HTR-8/SVneo (cell line): ENCODE results near the gene IFFO2.

ENCODE experiments used
- DNase-seq: peaks from one replicate; pipeline ENCODE4 v3.0.0; 2011; ENCODE audit warnings: low spot score, mixed read lengths; ENCODE audit not compliant: insufficient read length
- FAIRE-seq: peaks from 2 replicates; lab custom pipeline; 2011; peaks lifted over from hg19 to GRCh38; lab: Jason Lieb, UNC

The IFFO2 gene

DNA sequence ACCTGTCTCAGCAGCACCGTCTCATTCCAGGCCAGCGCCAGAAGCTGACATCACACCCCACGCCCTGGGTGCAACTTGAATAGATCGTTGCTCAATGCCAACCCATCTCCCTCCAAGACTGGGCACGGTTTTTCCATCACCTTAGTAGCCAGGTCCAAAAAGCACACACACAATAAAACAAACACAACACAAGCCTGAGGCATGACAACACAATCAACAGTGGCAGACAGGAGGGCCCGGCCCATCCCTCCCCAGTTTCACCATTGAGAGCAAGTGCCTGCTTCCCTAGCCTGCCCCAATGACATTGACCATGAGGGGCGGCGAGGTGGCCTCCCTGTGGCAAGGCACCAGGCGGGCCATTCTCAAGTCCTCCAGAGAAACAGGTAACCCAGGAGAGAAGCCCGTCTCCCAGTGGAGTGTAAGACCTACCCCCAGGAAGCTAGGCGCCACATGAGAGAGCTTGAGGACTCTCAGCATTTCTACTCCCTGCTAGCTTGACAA, 2.7 kb downstream of the IFFO2 start:
- no peak for FAIRE-seq
- DNase-seq, result no peak

GRCh38 chr1:18951818-18952391, 4.6 kb downstream of the IFFO2 start:
- FAIRE-seq (no peak), DNase-seq (no peak)

DNA sequence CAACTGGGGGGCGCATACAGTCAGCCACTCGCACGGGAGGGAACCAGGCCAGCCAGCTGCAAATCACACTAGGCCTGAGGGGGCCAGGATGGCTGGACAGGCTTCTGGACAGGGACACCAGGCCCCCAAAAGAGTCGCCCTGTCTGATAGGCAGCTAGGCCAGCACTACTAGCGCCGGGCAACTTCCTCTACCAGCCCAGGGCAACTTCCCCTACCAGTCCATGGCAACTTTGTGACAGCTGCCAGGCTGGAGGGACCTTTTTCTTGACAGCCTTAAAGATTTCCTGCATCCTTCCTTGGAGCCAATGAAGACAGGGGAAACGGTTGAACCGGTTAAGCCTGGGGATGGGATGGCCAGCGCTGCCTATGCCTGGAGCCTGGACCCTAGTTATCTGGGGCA, 5.1 kb downstream of the IFFO2 start:
- FAIRE-seq (no peak), DNase-seq (no peak)

DNA sequence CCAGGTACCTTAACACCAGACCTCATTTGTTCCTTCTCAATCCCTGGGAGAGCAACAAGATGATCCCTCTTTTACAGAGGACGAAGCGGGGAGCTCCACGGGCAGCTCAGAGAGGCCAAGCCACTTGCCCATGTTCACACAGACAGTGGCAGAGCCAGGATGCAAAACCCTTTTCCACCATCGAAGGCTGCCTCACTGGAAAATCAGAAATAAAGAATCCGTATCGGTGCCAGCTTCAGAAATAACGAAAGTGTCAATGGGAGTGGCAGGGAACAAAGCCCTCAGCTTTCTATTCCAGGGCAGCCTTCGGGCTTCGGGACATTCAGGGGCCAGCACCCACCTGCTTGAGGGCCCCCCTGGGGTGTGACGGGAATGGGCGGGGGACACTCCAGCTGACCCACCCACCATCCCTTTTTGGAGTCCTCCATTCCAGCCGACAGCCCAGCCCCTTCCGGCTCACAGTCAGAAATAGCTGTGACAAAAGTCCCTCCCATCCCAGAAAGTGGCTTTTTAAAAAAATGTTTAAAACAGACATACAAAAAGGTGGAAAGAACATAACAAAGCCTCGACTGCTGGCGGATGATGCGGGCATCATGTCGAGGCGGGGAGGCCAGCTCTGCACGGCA, 6.0 kb downstream of the IFFO2 start:
- DNase-seq, result no peak
- no peak for FAIRE-seq

DNA sequence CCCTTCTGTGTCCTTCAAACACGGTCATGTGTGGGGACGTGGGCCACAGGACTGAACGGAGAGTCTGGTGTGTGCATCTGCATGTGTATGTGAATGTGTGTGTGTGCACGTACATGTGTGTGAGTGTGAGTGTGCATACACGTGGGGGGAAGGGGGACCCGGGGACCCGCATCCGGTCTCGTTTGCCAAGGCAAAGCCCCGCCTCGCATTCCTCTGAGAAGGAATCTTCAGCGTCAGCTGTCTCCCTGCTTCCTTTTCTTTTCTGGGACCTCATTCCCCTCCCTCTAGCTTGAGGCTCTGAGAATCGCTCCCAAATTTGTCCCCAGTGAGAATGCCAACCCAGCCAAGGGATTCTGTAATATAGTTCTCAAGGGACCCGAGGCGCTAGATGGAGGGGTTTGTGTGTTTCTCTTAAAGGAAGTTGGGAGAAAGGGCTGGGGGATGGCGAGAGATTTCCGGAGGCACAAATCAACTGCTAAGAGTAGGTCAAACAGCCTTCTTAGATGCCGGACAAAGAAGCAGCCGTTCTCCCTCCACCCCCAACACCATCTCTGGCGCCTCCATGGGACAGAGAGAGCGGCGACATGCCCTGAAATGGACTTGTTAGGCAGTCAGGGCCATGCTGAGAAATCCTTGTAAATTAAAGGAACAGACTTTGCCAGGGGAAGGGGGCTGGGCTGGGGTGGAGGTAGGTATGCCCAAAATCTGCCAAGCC, 6.6 kb downstream of the IFFO2 start:
- FAIRE-seq, result peak; percentile 57

DNA sequence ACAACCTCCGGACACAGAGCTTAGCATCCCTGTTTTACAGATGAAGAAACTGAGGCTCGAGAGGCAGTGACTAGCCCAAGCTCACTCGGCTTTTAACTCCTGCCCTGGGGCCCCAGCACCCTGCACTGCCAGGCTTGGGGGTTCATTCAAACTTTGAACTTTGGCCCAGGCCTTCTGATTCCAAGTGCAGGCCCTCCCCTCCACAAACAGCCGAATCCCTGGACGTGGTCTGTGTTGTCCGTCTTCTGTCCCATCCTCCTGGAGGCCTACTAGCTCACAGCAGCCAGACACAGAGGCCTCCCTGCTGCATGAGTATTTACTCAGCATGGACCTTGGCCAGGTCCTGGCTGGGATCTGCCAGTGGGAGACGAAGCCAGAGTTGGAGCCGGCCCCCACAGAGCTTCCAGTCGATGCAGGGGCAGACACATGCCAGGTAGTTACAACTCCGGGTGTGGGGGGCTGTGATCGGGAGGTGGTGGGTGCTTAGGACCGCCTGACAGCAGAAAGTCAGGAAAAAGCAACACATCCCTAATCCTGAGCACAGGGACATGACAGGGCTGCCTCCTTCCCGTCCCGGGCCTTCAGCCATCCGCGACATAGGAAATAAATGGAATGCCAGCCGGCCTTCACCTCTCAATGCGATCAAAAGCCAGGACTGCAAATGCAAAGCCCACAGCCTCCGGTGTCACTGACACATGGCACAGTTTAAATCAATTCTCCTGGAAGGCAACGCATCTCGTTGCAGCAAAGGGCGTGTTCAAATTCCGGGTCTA, 7.4 kb downstream of the IFFO2 start:
- FAIRE-seq, result no peak
- no peak for DNase-seq

More for the DNA sequence above, 6.6 kb downstream of the IFFO2 start:
- no peak for DNase-seq

- DNase-seq, result no peak
- FAIRE-seq, result no peak
These were observed 8.2 kb downstream of the IFFO2 start for GRCh38 chr1:18948048-18948912.

DNA sequence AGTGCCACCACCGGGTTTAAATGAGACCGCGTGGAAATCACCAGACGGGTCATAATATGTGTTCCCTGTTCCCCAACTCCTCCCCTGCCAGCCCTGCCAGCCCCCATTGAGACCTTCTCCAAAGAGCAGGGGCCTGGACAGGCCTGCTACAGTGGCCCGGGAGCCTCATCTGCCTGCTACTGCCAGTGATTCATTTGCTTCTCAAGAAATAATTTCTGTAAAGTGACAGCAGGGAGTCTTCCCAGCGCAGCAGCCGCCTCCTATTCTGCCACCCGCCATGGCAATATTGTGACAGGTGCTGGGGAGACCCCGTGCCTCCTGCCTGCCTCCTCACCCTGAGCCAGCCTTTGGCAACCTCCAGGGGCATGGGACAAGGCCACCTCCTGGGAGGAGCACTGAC, 8.9 kb downstream of the IFFO2 start:
- DNase-seq (no peak), FAIRE-seq (no peak)

DNA sequence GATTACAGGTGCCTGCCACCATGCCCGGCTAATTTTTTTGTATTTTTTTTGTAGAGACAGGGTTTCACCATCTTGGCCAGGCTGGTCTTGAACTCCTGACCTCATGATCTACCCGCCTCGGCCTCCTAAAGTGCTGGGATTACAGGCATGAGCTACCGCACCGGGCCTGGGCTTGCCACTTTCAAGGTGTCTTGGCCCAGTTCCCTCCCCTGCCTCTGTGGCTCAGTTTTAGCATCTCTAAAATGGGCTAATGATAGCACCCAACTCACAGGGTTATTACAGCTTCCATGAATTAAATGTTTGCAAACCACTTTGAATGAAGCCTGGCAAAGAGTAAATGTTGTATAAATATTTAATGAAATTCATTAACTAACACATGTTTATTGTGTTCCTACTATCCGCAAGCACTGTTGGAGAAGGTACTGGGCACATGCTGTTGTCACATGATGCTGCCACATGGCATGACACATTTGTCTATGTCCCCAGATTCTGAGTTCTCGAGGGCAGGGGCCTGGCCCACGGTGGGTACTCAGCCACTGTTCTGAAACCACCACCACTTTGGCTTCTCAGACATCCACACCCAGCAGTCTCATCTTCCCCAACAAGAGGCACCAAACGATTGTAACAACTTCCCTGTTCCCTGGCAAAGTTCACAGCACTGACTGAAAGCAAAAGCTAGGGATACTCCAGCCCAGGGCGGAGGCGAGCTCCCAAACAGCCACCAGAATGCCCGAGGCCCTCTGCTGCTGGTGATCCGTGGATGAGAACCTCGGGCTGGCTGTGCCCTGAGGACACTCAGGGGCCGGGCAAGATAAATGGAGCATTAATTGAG, 9.7 kb downstream of the IFFO2 start:
- DNase-seq (no peak), FAIRE-seq (no peak)

GRCh38 chr1:18945401-18945849, 11.1 kb downstream of the IFFO2 start:
- DNase-seq (no peak), FAIRE-seq (no peak)

DNA sequence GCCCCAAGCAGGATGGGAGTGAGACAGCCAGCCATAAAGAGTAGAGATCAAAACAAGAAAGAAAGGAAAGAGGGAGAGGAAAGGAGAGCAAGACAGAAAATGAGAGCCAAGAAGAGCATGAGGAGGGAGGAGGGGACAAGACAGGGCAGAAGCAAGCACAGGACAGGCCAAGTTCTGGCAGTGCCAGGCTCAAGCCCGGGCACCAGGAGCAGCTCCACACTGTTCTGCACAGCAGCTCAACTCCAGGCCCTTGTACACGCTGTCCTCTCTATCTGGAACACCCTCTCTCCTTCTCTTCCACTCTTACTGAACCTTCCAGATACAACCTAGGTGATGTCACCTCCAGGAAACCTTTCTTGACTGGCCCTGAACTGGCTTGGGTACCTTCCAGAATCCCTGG, 11.7 kb downstream of the IFFO2 start:
- FAIRE-seq (no peak), DNase-seq (no peak)

DNA sequence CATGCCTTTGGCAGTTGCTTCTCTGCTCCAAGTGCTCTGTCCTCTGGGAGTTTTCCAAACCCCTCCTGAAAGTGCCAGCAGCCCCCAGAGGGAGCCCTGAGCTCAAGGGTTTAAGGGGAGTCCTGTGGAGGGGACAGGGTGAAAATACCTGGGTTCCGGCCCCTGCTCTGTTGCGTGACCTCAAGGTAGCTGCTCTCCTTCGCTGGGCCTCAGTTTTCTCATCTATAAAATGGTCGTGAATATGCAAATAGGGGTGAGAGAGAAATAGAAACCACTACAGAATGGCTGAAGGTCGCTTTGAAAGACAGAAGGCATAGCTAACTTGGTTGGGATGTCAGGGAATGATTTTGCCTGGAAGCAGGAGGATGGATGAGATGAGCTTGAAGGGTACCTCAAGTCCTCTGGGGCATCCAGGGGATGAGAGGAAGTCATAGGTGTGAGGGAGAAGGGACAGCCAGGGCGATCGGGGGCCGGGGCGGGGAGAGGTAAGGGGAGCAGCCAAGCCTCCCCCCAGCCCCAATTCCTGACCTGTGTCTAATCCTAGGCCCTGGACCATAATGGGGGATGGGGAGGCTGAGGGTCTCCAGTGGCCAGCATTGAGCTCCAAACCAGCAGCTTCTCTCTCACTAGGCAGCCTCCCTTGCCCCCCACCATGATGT, 12.4 kb downstream of the IFFO2 start:
- DNase-seq (no peak), FAIRE-seq (no peak)

DNA sequence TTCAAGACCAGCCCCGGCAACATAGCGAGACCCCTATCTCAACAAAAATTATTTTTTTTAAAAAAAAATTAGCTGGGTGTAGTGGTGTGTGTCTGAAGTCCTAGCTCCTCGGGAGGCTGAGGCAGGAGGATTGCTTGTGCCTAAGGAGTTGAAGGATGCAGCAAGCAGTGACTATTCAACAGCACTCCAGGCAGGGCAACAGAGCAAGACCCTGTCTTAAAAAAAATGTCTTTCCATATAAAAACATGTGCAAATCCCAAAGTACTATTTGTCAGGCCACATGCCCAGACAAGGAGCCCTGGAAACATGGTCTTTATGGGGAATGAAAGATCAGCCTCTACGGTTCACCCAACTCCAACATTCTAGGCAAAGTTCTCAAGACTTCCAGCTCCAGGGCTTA, 13.3 kb downstream of the IFFO2 start:
- no peak for DNase-seq
- no peak for FAIRE-seq

DNA sequence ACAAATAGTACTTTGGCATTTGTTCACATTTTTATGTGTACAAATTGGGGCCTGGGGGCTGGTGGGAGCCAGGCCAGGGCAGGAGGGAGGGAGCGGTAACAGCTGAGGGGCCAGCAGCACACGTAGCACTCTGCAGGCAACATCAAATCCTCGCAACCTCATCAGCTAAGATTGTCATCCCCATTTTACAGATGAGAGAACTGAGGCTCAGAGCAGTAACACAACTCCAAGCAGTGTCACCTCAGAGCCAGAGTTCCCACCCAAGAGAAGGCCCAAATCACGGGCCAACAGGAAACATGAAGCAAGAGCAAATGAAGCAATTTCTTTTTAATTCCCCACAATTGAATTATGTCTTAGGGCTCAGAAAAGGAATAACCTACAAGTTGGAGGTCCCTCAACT, 14.1 kb downstream of the IFFO2 start:
- FAIRE-seq, result no peak

DNA sequence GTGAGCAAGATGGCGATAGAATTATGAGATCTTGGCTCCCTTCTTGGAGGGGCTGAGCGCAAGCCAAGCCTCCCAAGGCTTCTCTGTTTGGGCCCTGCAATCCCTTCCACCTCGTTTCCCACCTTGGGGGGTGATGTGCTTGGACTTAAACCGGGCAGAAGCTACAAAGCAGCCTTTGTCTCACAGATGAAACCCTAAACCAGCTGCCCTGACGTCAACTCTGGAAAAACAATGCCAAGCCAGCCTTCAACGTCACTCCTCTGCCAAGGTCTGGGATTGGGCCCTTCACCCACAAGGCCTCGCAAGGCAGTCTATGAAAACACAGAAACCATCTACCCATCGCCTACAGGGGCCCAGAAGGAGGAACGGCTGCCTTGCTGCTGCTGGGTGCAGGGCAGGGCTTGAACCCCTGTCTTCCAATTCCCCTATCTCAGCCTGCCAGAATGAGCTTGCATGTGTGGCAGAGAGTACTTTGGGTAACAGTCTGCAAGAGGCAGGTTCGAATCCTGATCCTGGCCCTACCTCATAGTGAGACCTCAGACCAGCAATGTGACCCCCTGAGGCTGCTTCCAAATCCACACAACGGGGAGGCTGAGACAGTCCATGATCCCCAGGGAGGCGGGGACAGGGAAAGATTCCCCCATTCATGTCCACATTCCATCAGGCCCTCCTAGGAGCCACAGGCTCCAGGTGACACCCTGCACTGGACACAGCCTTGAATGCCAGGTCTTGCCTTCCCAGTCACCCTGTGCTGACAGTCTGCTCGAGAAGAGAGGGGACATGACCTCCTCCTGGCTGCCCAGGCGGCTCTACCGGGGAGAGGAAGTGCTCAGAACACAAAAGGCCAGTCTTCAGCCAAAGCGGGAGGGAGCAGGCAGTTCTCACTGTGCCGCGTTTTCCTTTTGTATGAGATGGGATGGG, 15.0 kb downstream of the IFFO2 start:
- FAIRE-seq (no peak), DNase-seq (no peak)

More for the DNA sequence above, 14.1 kb downstream of the IFFO2 start:
- DNase-seq, result no peak

DNA sequence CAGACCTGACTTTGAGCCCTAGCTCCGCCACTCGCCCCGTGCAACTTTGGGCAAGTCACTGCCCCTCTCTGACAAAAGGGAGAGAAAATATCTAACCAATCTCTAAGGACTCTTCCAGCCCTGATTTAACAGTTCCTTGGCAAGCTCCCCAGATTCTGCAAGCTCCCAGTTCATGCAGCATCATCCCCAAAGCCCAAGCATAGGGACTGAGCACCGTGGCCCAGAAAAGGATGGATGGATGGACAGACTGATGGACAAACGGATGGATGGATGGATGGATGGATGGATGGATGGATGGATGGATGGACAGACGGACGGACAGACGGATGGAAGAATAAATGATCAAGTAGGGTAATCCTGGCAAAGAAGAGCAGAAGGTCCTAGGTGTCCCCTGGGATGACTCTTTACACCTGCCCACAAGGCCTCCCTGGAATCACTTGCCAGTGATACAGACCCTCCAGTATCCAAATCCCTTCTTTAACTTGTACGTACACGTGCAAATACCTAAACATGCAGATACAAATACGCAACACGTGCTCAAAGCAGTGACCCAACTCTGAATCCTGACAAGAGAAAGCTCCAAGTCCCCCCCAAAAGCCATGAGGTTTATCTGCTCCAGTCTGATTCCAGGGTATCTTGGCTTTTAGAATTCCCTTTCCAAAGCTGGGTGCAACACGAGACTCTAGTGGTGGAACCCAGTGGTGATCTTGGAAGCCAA, 16.0 kb downstream of the IFFO2 start:
- FAIRE-seq (no peak), DNase-seq (no peak)
